Activated CD8-positive, alpha-beta memory T cell treated with anti-CD3 and anti-CD28 coated beads, Interleukin-2, amount 10 ng/mL, durations not matched to agents 7 days and 5 days (primary cell): Measurements from ENCODE around the gene DROSHA. TPM values are rescaled to one million over a fixed set of nuclear protein-coding genes. Genes with fewer than 3 reads are reported as not detected.

ENCODE experiments used
- ATAC-seq: fragments of 150-1000 bp; cut with Tn5 transposase; one replicate; pipeline ENCODE4 v1.10.0; 2021; ENCODE audit warnings: moderate library complexity
- CTCF ChIA-PET: fragments of 350-600 bp; sonication (Branson Sonifier 250); formaldehyde crosslinking; loops from one replicate; lab custom pipeline; 2021; ENCODE audit warnings: antibody characterized with exemption; lab: Charles Lee
- DNase-seq: peaks from one replicate; pipeline ENCODE4 v3.0.0-alpha.2; 2020
- H3K27ac Mint-ChIP-seq: one replicate; pipeline ENCODE4 v1.8.0; 2021; ENCODE audit warnings: mild to moderate bottlenecking, mixed read lengths
- H3K27me3 Mint-ChIP-seq: one replicate; pipeline ENCODE4 v1.8.0; 2021; ENCODE audit warnings: mixed read lengths
- H3K36me3 Mint-ChIP-seq: one replicate; pipeline ENCODE4 v1.8.0; 2021; ENCODE audit warnings: mild to moderate bottlenecking, mixed read lengths
- H3K4me1 Mint-ChIP-seq: one replicate; pipeline ENCODE4 v1.8.0; 2021; ENCODE audit warnings: mixed read lengths
- H3K4me3 Mint-ChIP-seq: one replicate; pipeline ENCODE4 v1.8.0; 2021; ENCODE audit warnings: mild to moderate bottlenecking, moderate library complexity, mixed read lengths
- H3K9me3 Mint-ChIP-seq: one replicate; pipeline ENCODE4 v1.8.0; 2022; ENCODE audit warnings: low read depth, mixed read lengths
- total RNA-seq, 2 experiments: library from RNA; stranded (reverse); gene quantifications; one replicate each; pipeline ENCODE4 v1.2.3, GENCODE V29; 2021

The DROSHA gene
- total RNA-seq, 2 experiments from 2014 or later = 73.2 to 76.3 TPM

GRCh38 chr5:31502506-31502905 is 29.4 kb downstream of the DROSHA start:
- ATAC-seq = no peak
- H3K4me1 Mint-ChIP-seq = no peaks in the 10 kb centered on the region
- CTCF ChIA-PET = no interaction called here
- DNase-seq = no peak
- no peaks in the 10 kb centered on the region for H3K27me3 Mint-ChIP-seq
- H3K4me3 Mint-ChIP-seq = no peak overlapping the region
- H3K27ac Mint-ChIP-seq = no peak overlapping the region
- no peaks in the 10 kb centered on the region for H3K9me3 Mint-ChIP-seq
- peaks cover 50% of the 10 kb centered on the region for H3K36me3 Mint-ChIP-seq

- H3K9me3 Mint-ChIP-seq = no peaks in the 10 kb centered on the region
- peaks cover 60% of the 10 kb centered on the region for H3K36me3 Mint-ChIP-seq
- DNase-seq (no peak), ATAC-seq (no peak)
- H3K4me1 Mint-ChIP-seq = no peaks in the 10 kb centered on the region
- H3K4me3 Mint-ChIP-seq = no peak overlapping the region
- CTCF ChIA-PET = no interaction called here
- H3K27ac Mint-ChIP-seq = no peak overlapping the region
- H3K27me3 Mint-ChIP-seq = no peaks in the 10 kb centered on the region
These were observed 31.6 kb downstream of the DROSHA start for GRCh38 chr5:31500256-31500655.

GRCh38 chr5:31496891-31497290 is 35.0 kb downstream of the DROSHA start:
- Mint-ChIP-seq H3K27ac (no peak overlapping the region), H3K4me3 (no peak overlapping the region), H3K4me1 (no peaks in the 10 kb centered on the region), H3K27me3 (no peaks in the 10 kb centered on the region), H3K36me3 (peaks cover 53% of the 10 kb centered on the region), H3K9me3 (no peaks in the 10 kb centered on the region)
- no peak for ATAC-seq
- DNase-seq = no peak
- CTCF ChIA-PET = interaction anchor here (1.0 kb wide), 1 partner anchor 9 kb away, joined by 3 read pairs; no protein-coding TSS in a partner anchor

- H3K36me3 Mint-ChIP-seq = peaks cover 52% of the 10 kb centered on the region
These were observed 35.6 kb downstream of the DROSHA start for GRCh38 chr5:31496301-31496700.

GRCh38 chr5:31495336-31495735 is 36.6 kb downstream of the DROSHA start:
- CTCF ChIA-PET = no interaction called here
- H3K4me1 Mint-ChIP-seq = no peaks in the 10 kb centered on the region
- no peaks in the 10 kb centered on the region for H3K27me3 Mint-ChIP-seq
- peaks cover 50% of the 10 kb centered on the region for H3K36me3 Mint-ChIP-seq
- H3K4me3 Mint-ChIP-seq = no peak overlapping the region
- H3K27ac Mint-ChIP-seq = no peak overlapping the region
- no peaks in the 10 kb centered on the region for H3K9me3 Mint-ChIP-seq
- no peak for DNase-seq
- no peak for ATAC-seq

More at GRCh38 chr5:31496301-31496700, 35.6 kb downstream of the DROSHA start:
- DNase-seq (no peak), ATAC-seq (no peak)
- CTCF ChIA-PET = interaction anchor here (1.0 kb wide), 1 partner anchor 8 kb away, joined by 3 read pairs; no protein-coding TSS in a partner anchor
- Mint-ChIP-seq H3K27me3 (no peaks in the 10 kb centered on the region), H3K9me3 (no peaks in the 10 kb centered on the region), H3K27ac (no peak overlapping the region), H3K4me1 (no peaks in the 10 kb centered on the region), H3K4me3 (no peak overlapping the region)

GRCh38 chr5:31492869-31493268 is 39.0 kb downstream of the DROSHA start:
- H3K4me1 Mint-ChIP-seq = no peaks in the 10 kb centered on the region
- no peaks in the 10 kb centered on the region for H3K27me3 Mint-ChIP-seq
- no peaks in the 10 kb centered on the region for H3K9me3 Mint-ChIP-seq
- DNase-seq (no peak), ATAC-seq (no peak)
- no peak overlapping the region for H3K4me3 Mint-ChIP-seq
- no peak overlapping the region for H3K27ac Mint-ChIP-seq
- peaks cover 49% of the 10 kb centered on the region for H3K36me3 Mint-ChIP-seq
- CTCF ChIA-PET = no interaction called here

- peaks cover 47% of the 10 kb centered on the region for H3K36me3 Mint-ChIP-seq
- H3K27ac Mint-ChIP-seq = no peak overlapping the region
- no peaks in the 10 kb centered on the region for H3K9me3 Mint-ChIP-seq
- H3K4me3 Mint-ChIP-seq = no peak overlapping the region
- H3K27me3 Mint-ChIP-seq = no peaks in the 10 kb centered on the region
- CTCF ChIA-PET = interaction anchor here (0.7 to 0.9 kb wide), 3 partner anchors 9 to 858 kb away, joined by 3 to 4 read pairs (median 3); no protein-coding TSS in a partner anchor
- ATAC-seq = no peak
- no peak for DNase-seq
- H3K4me1 Mint-ChIP-seq = peaks cover 4% of the 10 kb centered on the region
These were observed 44.4 kb downstream of the DROSHA start for GRCh38 chr5:31487506-31487905.

- CTCF ChIA-PET = interaction anchor here (0.9 kb wide), 1 partner anchor 591 kb away, joined by 3 read pairs; no protein-coding TSS in a partner anchor
- H3K36me3 Mint-ChIP-seq = peaks cover 48% of the 10 kb centered on the region
- H3K27ac Mint-ChIP-seq = no peak overlapping the region
- H3K9me3 Mint-ChIP-seq = no peaks in the 10 kb centered on the region
- no peak for ATAC-seq
- no peaks in the 10 kb centered on the region for H3K27me3 Mint-ChIP-seq
- peaks cover 4% of the 10 kb centered on the region for H3K4me1 Mint-ChIP-seq
- DNase-seq = no peak
- H3K4me3 Mint-ChIP-seq = no peak overlapping the region
These were observed 45.5 kb downstream of the DROSHA start for GRCh38 chr5:31486441-31486840.

GRCh38 chr5:31485376-31486207 is 46.3 kb downstream of the DROSHA start:
- Mint-ChIP-seq H3K4me1 (peaks cover 4% of the 10 kb centered on the region), H3K27me3 (no peaks in the 10 kb centered on the region), H3K36me3 (peaks cover 44% of the 10 kb centered on the region), H3K9me3 (no peaks in the 10 kb centered on the region), H3K4me3 (no peak overlapping the region), H3K27ac (no peak overlapping the region)
- ATAC-seq = no peak
- no peak for DNase-seq
- CTCF ChIA-PET = no interaction called here

GRCh38 chr5:31481531-31482165 is 50.2 kb downstream of the DROSHA start:
- Mint-ChIP-seq H3K4me1 (peaks cover 4% of the 10 kb centered on the region), H3K27ac (no peak overlapping the region), H3K36me3 (peaks cover 44% of the 10 kb centered on the region), H3K4me3 (no peak overlapping the region), H3K27me3 (no peaks in the 10 kb centered on the region), H3K9me3 (no peaks in the 10 kb centered on the region)
- ATAC-seq (no peak), DNase-seq (no peak)
- CTCF ChIA-PET = no interaction called here

GRCh38 chr5:31479706-31480105 is 52.2 kb downstream of the DROSHA start:
- Mint-ChIP-seq H3K36me3 (peaks cover 40% of the 10 kb centered on the region), H3K4me1 (peaks cover 4% of the 10 kb centered on the region), H3K27me3 (no peaks in the 10 kb centered on the region), H3K4me3 (no peak overlapping the region), H3K9me3 (no peaks in the 10 kb centered on the region), H3K27ac (no peak overlapping the region)
- CTCF ChIA-PET = interaction anchor here (1.1 kb wide), 1 partner anchor 12 kb away, joined by 3 read pairs; no protein-coding TSS in a partner anchor
- ATAC-seq (no peak), DNase-seq (no peak)

- peaks cover 4% of the 10 kb centered on the region for H3K4me1 Mint-ChIP-seq
- CTCF ChIA-PET = no interaction called here
- H3K27ac Mint-ChIP-seq = no peak overlapping the region
- H3K9me3 Mint-ChIP-seq = no peaks in the 10 kb centered on the region
- no peak for DNase-seq
- H3K4me3 Mint-ChIP-seq = no peak overlapping the region
- H3K36me3 Mint-ChIP-seq = peaks cover 37% of the 10 kb centered on the region
- H3K27me3 Mint-ChIP-seq = no peaks in the 10 kb centered on the region
- ATAC-seq = no peak
These were observed 53.0 kb downstream of the DROSHA start for GRCh38 chr5:31478901-31479300.

GRCh38 chr5:31477971-31478370 is 53.9 kb downstream of the DROSHA start:
- no peak for DNase-seq
- no peak for ATAC-seq
- peaks cover 39% of the 10 kb centered on the region for H3K36me3 Mint-ChIP-seq
- no peak overlapping the region for H3K27ac Mint-ChIP-seq
- no peaks in the 10 kb centered on the region for H3K27me3 Mint-ChIP-seq
- H3K4me3 Mint-ChIP-seq = no peak overlapping the region
- no peaks in the 10 kb centered on the region for H3K4me1 Mint-ChIP-seq
- CTCF ChIA-PET = no interaction called here
- no peaks in the 10 kb centered on the region for H3K9me3 Mint-ChIP-seq

- Mint-ChIP-seq H3K27me3 (no peaks in the 10 kb centered on the region), H3K4me1 (no peaks in the 10 kb centered on the region), H3K9me3 (no peaks in the 10 kb centered on the region), H3K27ac (no peak overlapping the region), H3K36me3 (peaks cover 41% of the 10 kb centered on the region), H3K4me3 (no peak overlapping the region)
- ATAC-seq (no peak), DNase-seq (no peak)
- CTCF ChIA-PET = no interaction called here
These were observed 54.4 kb downstream of the DROSHA start for GRCh38 chr5:31477516-31477915.
